ENCODE results near the gene UNC5C. TPM values are rescaled to one million over a fixed set of nuclear protein-coding genes. Genes with fewer than 3 reads are reported as not detected.

UNC5C gene
- total RNA-seq, 1 experiment from 2014 or later, result not detected

DNA sequence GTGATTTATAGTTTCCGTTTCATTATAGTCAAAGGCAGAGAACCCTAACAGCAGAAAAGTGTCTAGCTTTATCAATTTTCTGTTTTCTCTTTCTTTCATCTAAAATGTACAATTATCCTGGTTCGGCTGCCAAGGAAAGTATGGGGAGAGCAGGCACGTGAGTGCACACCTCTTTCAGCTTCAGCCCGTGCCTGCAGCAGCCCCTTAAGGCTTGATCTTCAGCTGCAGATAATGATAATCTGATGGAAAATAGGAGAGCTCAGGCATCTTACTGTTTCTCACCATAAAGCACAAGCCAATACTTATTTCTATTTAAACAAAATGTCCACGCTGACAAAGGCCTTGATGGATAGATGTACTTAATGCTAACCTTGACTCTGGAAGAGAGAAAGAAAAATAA is 334.4 kb downstream of the UNC5C start:
- CTCF ChIA-PET, result no interaction called here
- TF ChIP-seq, protein P1, sequence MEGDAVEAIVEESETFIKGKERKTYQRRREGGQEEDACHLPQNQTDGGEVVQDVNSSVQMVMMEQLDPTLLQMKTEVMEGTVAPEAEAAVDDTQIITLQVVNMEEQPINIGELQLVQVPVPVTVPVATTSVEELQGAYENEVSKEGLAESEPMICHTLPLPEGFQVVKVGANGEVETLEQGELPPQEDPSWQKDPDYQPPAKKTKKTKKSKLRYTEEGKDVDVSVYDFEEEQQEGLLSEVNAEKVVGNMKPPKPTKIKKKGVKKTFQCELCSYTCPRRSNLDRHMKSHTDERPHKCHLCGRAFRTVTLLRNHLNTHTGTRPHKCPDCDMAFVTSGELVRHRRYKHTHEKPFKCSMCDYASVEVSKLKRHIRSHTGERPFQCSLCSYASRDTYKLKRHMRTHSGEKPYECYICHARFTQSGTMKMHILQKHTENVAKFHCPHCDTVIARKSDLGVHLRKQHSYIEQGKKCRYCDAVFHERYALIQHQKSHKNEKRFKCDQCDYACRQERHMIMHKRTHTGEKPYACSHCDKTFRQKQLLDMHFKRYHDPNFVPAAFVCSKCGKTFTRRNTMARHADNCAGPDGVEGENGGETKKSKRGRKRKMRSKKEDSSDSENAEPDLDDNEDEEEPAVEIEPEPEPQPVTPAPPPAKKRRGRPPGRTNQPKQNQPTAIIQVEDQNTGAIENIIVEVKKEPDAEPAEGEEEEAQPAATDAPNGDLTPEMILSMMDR (IDR thresholded peaks at IDR 0.05; ENCODE audit: insufficient read depth in 1 of 2, low read depth in 1 of 2, low read length in 1 of 2, severe bottlenecking in 1 of 2, unreplicated experiment in 1 of 2), result no peak
- BruUV-seq (replicated peaks), result no TSS peak
- Histone ChIP-seq H3K27me3 (replicated peaks; ENCODE audit: control insufficient read depth, insufficient read depth, low read length) (no peaks in the 10 kb centered on the region), H3K4me1 (peaks cover 7% of the 10 kb centered on the region), H3K36me3 (ENCODE audit: control insufficient read depth, insufficient read depth, low read length) (no peaks in the 10 kb centered on the region), H3K9me3 (0 out of 2 replicates have a peak, but pooled peaks cover 3% of the 10 kb centered on the region), H3K4me3 (ENCODE audit: low read depth, low read length) (no peak overlapping the region)
- Mint-ChIP-seq H3K27me3 (ENCODE audit: insufficient read depth, unreplicated experiment) (peaks cover 3% of the 10 kb centered on the region), H3K4me3 (ENCODE audit: unreplicated experiment) (no peak overlapping the region), H3K27ac (ENCODE audit: unreplicated experiment) (no peak overlapping the region), H3K9me3 (ENCODE audit: unreplicated experiment) (no peaks in the 10 kb centered on the region), H3K36me3 (ENCODE audit: insufficient read depth, unreplicated experiment) (no peaks in the 10 kb centered on the region), H3K4me1 (ENCODE audit: low read depth, unreplicated experiment) (no peaks in the 10 kb centered on the region)
- POLR2A ChIA-PET, result no interaction called here
- no peak for DNase-seq
- intact Hi-C loops (cut with micrococcal nuclease; ENCODE audit: unreplicated experiment), result no loop called here

DNA sequence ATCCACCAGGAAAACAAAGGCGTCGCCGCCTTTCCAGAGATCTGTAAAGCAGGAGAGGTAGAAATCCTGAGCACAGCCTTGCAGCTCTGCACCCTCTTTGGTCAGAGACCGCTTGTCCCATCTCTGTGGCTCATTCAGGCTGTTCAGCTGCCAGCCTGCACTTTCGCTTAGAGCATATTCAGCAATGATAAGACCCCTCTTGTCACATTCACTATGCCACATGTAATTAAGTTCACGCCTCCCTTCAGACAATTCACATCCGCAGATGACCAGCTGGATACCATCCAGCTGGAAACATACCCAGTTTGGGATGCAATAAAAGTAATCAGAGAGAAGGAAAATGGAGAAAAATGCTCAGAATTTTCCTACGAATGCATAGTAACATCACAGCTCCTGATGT is 335.4 kb downstream of the UNC5C start:
- Histone ChIP-seq H3K9me3 (no peaks in the 10 kb centered on the region), H3K36me3 (ENCODE audit: control insufficient read depth, insufficient read depth, low read length) (no peaks in the 10 kb centered on the region), H3K4me1 (0 out of 2 replicates have a peak, but pooled peaks cover 7% of the 10 kb centered on the region), H3K27me3 (replicated peaks; ENCODE audit: control insufficient read depth, insufficient read depth, low read length) (no peaks in the 10 kb centered on the region), H3K4me3 (ENCODE audit: low read depth, low read length) (no peak overlapping the region)
- H3K9me3 Mint-ChIP-seq (ENCODE audit: unreplicated experiment), result no peaks in the 10 kb centered on the region
- peaks cover 3% of the 10 kb centered on the region for H3K27me3 Mint-ChIP-seq (ENCODE audit: insufficient read depth, unreplicated experiment)
- H3K36me3 Mint-ChIP-seq (ENCODE audit: insufficient read depth, unreplicated experiment), result no peaks in the 10 kb centered on the region
- BruUV-seq (replicated peaks), result no TSS peak
- CTCF ChIA-PET, result no interaction called here
- DNase-seq, result no peak
- intact Hi-C loops (cut with micrococcal nuclease; ENCODE audit: unreplicated experiment), result no loop called here
- POLR2A ChIA-PET, result no interaction called here
- no peaks in the 10 kb centered on the region for H3K4me1 Mint-ChIP-seq (ENCODE audit: low read depth, unreplicated experiment)
- TF ChIP-seq, protein P1 (IDR thresholded peaks at IDR 0.05; ENCODE audit: insufficient read depth in 1 of 2, low read depth in 1 of 2, low read length in 1 of 2, severe bottlenecking in 1 of 2, unreplicated experiment in 1 of 2), result no peak
- no peak overlapping the region for H3K27ac Mint-ChIP-seq (ENCODE audit: unreplicated experiment)
- no peak overlapping the region for H3K4me3 Mint-ChIP-seq (ENCODE audit: unreplicated experiment)

DNA sequence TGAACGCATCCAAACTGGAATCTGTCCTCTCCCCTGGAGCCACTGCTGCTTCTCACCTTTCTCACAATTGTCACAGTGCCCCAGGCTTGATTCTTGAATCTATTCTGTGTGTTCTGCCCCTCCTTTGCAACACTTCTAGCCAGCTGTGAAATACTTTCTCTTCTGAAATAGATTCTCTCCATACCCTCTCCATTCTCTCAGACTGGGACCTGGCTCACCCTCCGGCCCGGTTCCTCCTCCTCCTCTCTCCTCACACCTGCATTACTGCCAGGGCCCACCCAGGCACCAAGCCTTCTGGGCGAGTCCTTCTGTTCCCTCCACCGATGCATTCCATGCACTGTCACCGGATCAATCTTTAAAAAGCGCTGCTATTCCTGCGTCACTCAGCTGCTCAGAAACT is 336.1 kb downstream of the UNC5C start:
- no peaks in the 10 kb centered on the region for H3K27me3 ChIP-seq (replicated peaks; ENCODE audit: control insufficient read depth, insufficient read depth, low read length)
- H3K36me3 ChIP-seq (ENCODE audit: control insufficient read depth, insufficient read depth, low read length), result no peaks in the 10 kb centered on the region
- no peak overlapping the region for H3K4me3 Mint-ChIP-seq (ENCODE audit: unreplicated experiment)
- H3K4me1 Mint-ChIP-seq (ENCODE audit: low read depth, unreplicated experiment), result no peaks in the 10 kb centered on the region
- H3K9me3 ChIP-seq, result no peaks in the 10 kb centered on the region
- peaks cover 3% of the 10 kb centered on the region for H3K27me3 Mint-ChIP-seq (ENCODE audit: insufficient read depth, unreplicated experiment)
- ChIA-PET CTCF (no interaction called here), POLR2A (no interaction called here)
- H3K4me1 ChIP-seq, result 0 out of 2 replicates have a peak, but pooled peaks cover 7% of the 10 kb centered on the region
- no peak overlapping the region for H3K4me3 ChIP-seq (ENCODE audit: low read depth, low read length)
- TF ChIP-seq, protein P1 (IDR thresholded peaks at IDR 0.05; ENCODE audit: insufficient read depth in 1 of 2, low read depth in 1 of 2, low read length in 1 of 2, severe bottlenecking in 1 of 2, unreplicated experiment in 1 of 2), result no peak
- DNase-seq, result no peak
- H3K27ac Mint-ChIP-seq (ENCODE audit: unreplicated experiment), result no peak overlapping the region
- H3K9me3 Mint-ChIP-seq (ENCODE audit: unreplicated experiment), result no peaks in the 10 kb centered on the region
- no TSS peak for BruUV-seq (replicated peaks)
- intact Hi-C loops (cut with micrococcal nuclease; ENCODE audit: unreplicated experiment), result no loop called here
- no peaks in the 10 kb centered on the region for H3K36me3 Mint-ChIP-seq (ENCODE audit: insufficient read depth, unreplicated experiment)
